Neural progenitor cell (in vitro differentiated cells): ENCODE measurements around the gene GNS. TPM values are rescaled to one million over a fixed set of nuclear protein-coding genes. Genes with fewer than 3 reads are reported as not detected.

ENCODE experiments used
- DNase-seq: peaks from one replicate; pipeline ENCODE4 v3.0.0-alpha.2; 2016; ENCODE audit warnings: low spot score
- H2AFZ ChIP-seq: fragments of 200-600 bp; sonication (generic); replicated peaks from 2 replicates; pipeline ENCODE4 v1.6.1; 2016; ENCODE audit warnings: antibody characterized with exemption
- H3F3A ChIP-seq: fragments of 200-600 bp; sonication (generic); 2 replicates; pipeline ENCODE4 v1.6.1; 2016; ENCODE audit warnings: antibody characterized with exemption, low read depth
- H3K27ac ChIP-seq: fragments of 200-600 bp; sonication (generic); 2 replicates; pipeline ENCODE4 v1.5.1; 2016; ENCODE audit warnings: mild to moderate bottlenecking
- H3K27me3 ChIP-seq: fragments of 200-600 bp; sonication (generic); 2 replicates; pipeline ENCODE4 v1.6.1; 2016; ENCODE audit warnings: mild to moderate bottlenecking, moderate library complexity
- H3K36me3 ChIP-seq: fragments of 200-600 bp; sonication (generic); 2 replicates; pipeline ENCODE4 v1.5.1; 2016
- H3K4me1 ChIP-seq: fragments of 200-600 bp; sonication (generic); 2 replicates; pipeline ENCODE4 v1.6.1; 2016; ENCODE audit warnings: mixed run types
- H3K4me2 ChIP-seq: fragments of 200-600 bp; sonication (generic); 2 replicates; pipeline ENCODE4 v1.6.1; 2016
- H3K4me3 ChIP-seq: fragments of 200-600 bp; sonication (generic); 2 replicates; pipeline ENCODE4 v1.5.1; 2016
- H3K79me2 ChIP-seq: fragments of 200-600 bp; sonication (generic); 2 replicates; pipeline ENCODE4 v1.6.1; 2016; ENCODE audit warnings: low read depth
- H3K9ac ChIP-seq: fragments of 200-600 bp; sonication (generic); 2 replicates; pipeline ENCODE4 v1.6.1; 2016
- H3K9me3 ChIP-seq: fragments of 200-600 bp; sonication (generic); 2 replicates; pipeline ENCODE4 v1.5.1; 2016; ENCODE audit warnings: low read depth
- H4K20me1 ChIP-seq: fragments of 200-600 bp; sonication (generic); 2 replicates; pipeline ENCODE4 v1.6.1; 2016; ENCODE audit warnings: low read depth
- H3K27ac Mint-ChIP-seq: 3 replicates; pipeline ENCODE4 v1.8.0; 2021; ENCODE audit warnings: mixed read lengths
- H3K27me3 Mint-ChIP-seq: 2 replicates; pipeline ENCODE4 v1.8.0; 2022; ENCODE audit warnings: low read depth, mild to moderate bottlenecking, inconsistent platforms, moderate library complexity, mixed read lengths; ENCODE audit not compliant: insufficient read depth
- H3K36me3 Mint-ChIP-seq: 3 replicates; pipeline ENCODE4 v1.8.0; 2021; ENCODE audit warnings: mixed read lengths
- H3K4me1 Mint-ChIP-seq: 3 replicates; pipeline ENCODE4 v1.8.0; 2021; ENCODE audit warnings: mixed read lengths
- H3K4me3 Mint-ChIP-seq: 3 replicates; pipeline ENCODE4 v1.8.0; 2021; ENCODE audit warnings: mild to moderate bottlenecking, moderate library complexity, mixed read lengths
- H3K9me3 Mint-ChIP-seq: 3 replicates; pipeline ENCODE4 v1.8.0; 2020; ENCODE audit warnings: mixed read lengths
- EZH2 ChIP-seq: fragments of 200-600 bp; sonication (generic); IDR thresholded peaks from 2 replicates; pipeline ENCODE4 v1.6.1; 2017; ENCODE audit warnings: antibody characterized with exemption, mild to moderate bottlenecking, moderate library complexity
- EZH2phosphoT487 ChIP-seq: fragments of 200-600 bp; sonication (generic); IDR thresholded peaks from 2 replicates; pipeline ENCODE4 v1.6.1; 2017; ENCODE audit warnings: antibody characterized with exemption
- total RNA-seq: library from RNA; depleted of rRNA; stranded (reverse); fragments of >200 nt; gene quantifications from 2 replicates; pipeline ENCODE4 v1.2.3, GENCODE V29; 2015; ENCODE audit warnings: low replicate concordance
- TF ChIP-seq, protein P1 (sequence below): fragments of 200-600 bp; sonication (generic); IDR thresholded peaks from 2 replicates; pipeline ENCODE4 v1.5.1; 2017; ENCODE audit warnings: antibody characterized with exemption, mild to moderate bottlenecking

GNS gene
- total RNA-seq, 1 donor from 2014 or later: 41.2 TPM

DNA sequence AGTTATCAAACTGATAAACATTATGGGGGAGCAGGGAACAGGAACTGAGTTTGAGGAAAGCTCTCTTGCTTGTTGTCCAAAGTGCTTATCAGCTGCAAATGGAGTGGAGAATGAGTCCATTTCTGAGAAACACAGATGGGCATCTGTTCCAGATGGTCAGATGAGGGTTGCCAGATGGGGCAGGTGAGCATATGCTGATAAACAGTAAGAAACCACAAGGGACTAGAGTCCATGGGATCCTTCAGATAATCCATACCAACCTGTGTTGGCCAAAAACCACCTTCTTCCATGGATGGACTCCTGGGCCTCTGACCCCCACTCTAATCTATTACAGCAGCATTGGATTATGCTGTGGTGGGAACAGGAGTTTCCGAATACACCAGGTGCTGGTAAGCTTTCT is 38.3 kb downstream of the GNS start:
- no peak for TF ChIP-seq EZH2
- TF ChIP-seq, protein P1, sequence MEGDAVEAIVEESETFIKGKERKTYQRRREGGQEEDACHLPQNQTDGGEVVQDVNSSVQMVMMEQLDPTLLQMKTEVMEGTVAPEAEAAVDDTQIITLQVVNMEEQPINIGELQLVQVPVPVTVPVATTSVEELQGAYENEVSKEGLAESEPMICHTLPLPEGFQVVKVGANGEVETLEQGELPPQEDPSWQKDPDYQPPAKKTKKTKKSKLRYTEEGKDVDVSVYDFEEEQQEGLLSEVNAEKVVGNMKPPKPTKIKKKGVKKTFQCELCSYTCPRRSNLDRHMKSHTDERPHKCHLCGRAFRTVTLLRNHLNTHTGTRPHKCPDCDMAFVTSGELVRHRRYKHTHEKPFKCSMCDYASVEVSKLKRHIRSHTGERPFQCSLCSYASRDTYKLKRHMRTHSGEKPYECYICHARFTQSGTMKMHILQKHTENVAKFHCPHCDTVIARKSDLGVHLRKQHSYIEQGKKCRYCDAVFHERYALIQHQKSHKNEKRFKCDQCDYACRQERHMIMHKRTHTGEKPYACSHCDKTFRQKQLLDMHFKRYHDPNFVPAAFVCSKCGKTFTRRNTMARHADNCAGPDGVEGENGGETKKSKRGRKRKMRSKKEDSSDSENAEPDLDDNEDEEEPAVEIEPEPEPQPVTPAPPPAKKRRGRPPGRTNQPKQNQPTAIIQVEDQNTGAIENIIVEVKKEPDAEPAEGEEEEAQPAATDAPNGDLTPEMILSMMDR: no peak
- no peak for TF ChIP-seq EZH2phosphoT487
- no peak overlapping the region for H3K27ac Mint-ChIP-seq
- H3K36me3 Mint-ChIP-seq: peaks cover 29% of the 10 kb centered on the region
- no peak overlapping the region for H2AFZ ChIP-seq
- H3K9me3 ChIP-seq: no peaks in the 10 kb centered on the region
- no peaks in the 10 kb centered on the region for H3K27me3 ChIP-seq
- H3K4me3 ChIP-seq: no peak overlapping the region
- no peaks in the 10 kb centered on the region for H3K9me3 Mint-ChIP-seq
- H3K79me2 ChIP-seq: no peaks in the 10 kb centered on the region
- H3K27ac ChIP-seq: no peak overlapping the region
- DNase-seq: no peak
- H3K4me1 ChIP-seq: no peaks in the 10 kb centered on the region
- H4K20me1 ChIP-seq: no peaks in the 10 kb centered on the region
- no peaks in the 10 kb centered on the region for H3K27me3 Mint-ChIP-seq
- H3K36me3 ChIP-seq: no peaks in the 10 kb centered on the region
- no peaks in the 10 kb centered on the region for H3K4me1 Mint-ChIP-seq
- no peak overlapping the region for H3K4me2 ChIP-seq
- H3K9ac ChIP-seq: no peak overlapping the region
- no peak overlapping the region for H3K4me3 Mint-ChIP-seq
- no peaks in the 10 kb centered on the region for H3F3A ChIP-seq

DNA sequence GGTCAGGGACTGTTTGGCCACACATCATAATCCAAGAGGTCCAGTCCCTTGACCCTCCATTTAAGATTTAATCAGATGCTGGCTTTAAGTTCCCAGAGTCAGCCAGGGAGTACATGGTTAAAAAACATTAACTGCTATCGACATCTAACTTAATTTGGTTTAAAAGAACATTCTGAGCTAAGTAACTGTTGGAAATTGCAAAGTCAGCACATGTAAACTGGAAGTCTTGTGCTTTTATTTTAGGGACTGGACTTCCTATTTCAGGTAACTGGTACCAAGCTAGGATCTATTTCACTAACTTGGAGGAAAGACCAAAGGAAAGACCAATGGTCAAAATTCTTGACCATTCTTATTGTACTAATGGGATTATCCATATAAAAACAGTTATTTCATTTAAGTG is 40.6 kb downstream of the GNS start:
- no peaks in the 10 kb centered on the region for H3K4me1 ChIP-seq
- no peak for DNase-seq
- no peaks in the 10 kb centered on the region for H3K79me2 ChIP-seq
- no peak overlapping the region for H3K4me2 ChIP-seq
- no peak overlapping the region for H2AFZ ChIP-seq
- H3K4me3 ChIP-seq: no peak overlapping the region
- H3K36me3 ChIP-seq: no peaks in the 10 kb centered on the region
- H3K27ac Mint-ChIP-seq: no peak overlapping the region
- H3K4me3 Mint-ChIP-seq: no peak overlapping the region
- H3K27me3 Mint-ChIP-seq: no peaks in the 10 kb centered on the region
- H3K9me3 ChIP-seq: no peaks in the 10 kb centered on the region
- H3K27me3 ChIP-seq: no peaks in the 10 kb centered on the region
- TF ChIP-seq, protein P1: no peak
- no peak for TF ChIP-seq EZH2
- no peak for TF ChIP-seq EZH2phosphoT487
- H3K4me1 Mint-ChIP-seq: no peaks in the 10 kb centered on the region
- H3K27ac ChIP-seq: no peak overlapping the region
- H4K20me1 ChIP-seq: no peaks in the 10 kb centered on the region
- H3K9ac ChIP-seq: no peak overlapping the region
- H3F3A ChIP-seq: no peaks in the 10 kb centered on the region
- peaks cover 38% of the 10 kb centered on the region for H3K36me3 Mint-ChIP-seq
- no peaks in the 10 kb centered on the region for H3K9me3 Mint-ChIP-seq

DNA sequence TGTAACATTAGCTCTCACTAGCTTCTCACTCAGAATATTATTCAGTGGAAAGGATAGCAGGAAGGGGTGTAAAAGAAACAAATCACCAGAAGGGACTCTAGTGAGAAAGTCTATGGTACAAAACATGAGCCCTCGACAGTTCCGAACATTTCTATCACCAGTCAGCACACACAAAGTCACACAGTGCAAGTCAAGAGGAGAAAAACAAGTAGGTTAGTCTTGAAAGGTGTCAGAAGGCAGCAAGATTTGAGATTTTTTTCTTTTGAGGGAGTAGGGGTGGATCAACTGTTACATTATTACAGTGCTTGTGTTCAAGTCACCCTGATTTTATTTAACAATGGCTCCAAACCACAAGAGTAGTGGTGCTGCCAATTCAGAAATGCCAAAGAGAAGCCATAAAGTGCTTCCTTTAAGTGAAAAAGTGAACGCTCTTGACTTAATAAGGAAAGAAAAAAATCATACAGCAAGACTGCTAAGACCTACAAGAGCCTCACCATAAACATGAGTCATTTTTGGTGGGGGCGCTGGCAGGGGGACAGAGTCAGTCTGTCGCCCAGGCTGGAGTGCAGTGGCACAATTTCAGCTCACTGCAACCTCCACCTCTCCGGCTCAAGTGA is 42.3 kb downstream of the GNS start:
- H3K27me3 Mint-ChIP-seq: no peaks in the 10 kb centered on the region
- Histone ChIP-seq H3K4me1 (no peaks in the 10 kb centered on the region), H3F3A (no peaks in the 10 kb centered on the region), H3K4me2 (no peak overlapping the region), H3K9ac (no peak overlapping the region), H3K79me2 (no peaks in the 10 kb centered on the region), H2AFZ (no peak overlapping the region), H3K4me3 (no peak overlapping the region), H3K9me3 (no peaks in the 10 kb centered on the region), H4K20me1 (no peaks in the 10 kb centered on the region), H3K36me3 (no peaks in the 10 kb centered on the region), H3K27ac (no peak overlapping the region), H3K27me3 (no peaks in the 10 kb centered on the region)
- H3K4me3 Mint-ChIP-seq: no peak overlapping the region
- H3K9me3 Mint-ChIP-seq: no peaks in the 10 kb centered on the region
- no peaks in the 10 kb centered on the region for H3K4me1 Mint-ChIP-seq
- no peak overlapping the region for H3K27ac Mint-ChIP-seq
- DNase-seq: no peak
- H3K36me3 Mint-ChIP-seq: peaks cover 41% of the 10 kb centered on the region
- TF ChIP-seq EZH2phosphoT487 (no peak), EZH2 (no peak)
- TF ChIP-seq, protein P1: no peak
